HL-60/S4 (cell line): ENCODE data around the gene SLC36A1.

Experiments
- in situ Hi-C: fragments of 300-500 bp; cut with MboI; formaldehyde crosslinking; loops from 2 replicates; pipeline ENCODE4 v1.14.3; 2022; ENCODE audit warnings: low sequenced_read_pairs

Gene SLC36A1

GRCh38 chr5:151451626-151452520, 4.5 kb downstream of the SLC36A1 start:
- in situ Hi-C loops, result no loop called here

- in situ Hi-C loops, result no loop called here
Measured at GRCh38 chr5:151454166-151454565, 6.8 kb downstream of the SLC36A1 start.

GRCh38 chr5:151454889-151455288, 7.5 kb downstream of the SLC36A1 start:
- in situ Hi-C loops, result no loop called here

GRCh38 chr5:151456321-151456940, 9.0 kb downstream of the SLC36A1 start:
- in situ Hi-C loops, result no loop called here

- in situ Hi-C loops, result no loop called here
Measured at GRCh38 chr5:151458314-151458713, 10.9 kb downstream of the SLC36A1 start.

- in situ Hi-C loops, result no loop called here
Measured at GRCh38 chr5:151459680-151460324, 12.4 kb downstream of the SLC36A1 start.

- in situ Hi-C loops, result no loop called here
Measured at GRCh38 chr5:151461312-151461711, 13.9 kb downstream of the SLC36A1 start.

- in situ Hi-C loops, result no loop called here
Measured at GRCh38 chr5:151463137-151464029, 16.0 kb downstream of the SLC36A1 start.

- in situ Hi-C loops, result no loop called here
Measured at GRCh38 chr5:151464101-151464500, 16.7 kb downstream of the SLC36A1 start.

- in situ Hi-C loops, result no loop called here
Measured at GRCh38 chr5:151465476-151465875, 18.1 kb downstream of the SLC36A1 start.

GRCh38 chr5:151467576-151467975, 20.2 kb downstream of the SLC36A1 start:
- in situ Hi-C loops, result no loop called here

GRCh38 chr5:151469386-151469785, 22.0 kb downstream of the SLC36A1 start:
- in situ Hi-C loops, result no loop called here

GRCh38 chr5:151469992-151470391, 22.6 kb downstream of the SLC36A1 start:
- in situ Hi-C loops, result no loop called here

GRCh38 chr5:151470439-151470838, 23.0 kb downstream of the SLC36A1 start:
- in situ Hi-C loops, result no loop called here

GRCh38 chr5:151471276-151471675, 23.9 kb downstream of the SLC36A1 start:
- in situ Hi-C loops, result no loop called here

GRCh38 chr5:151474799-151475198, 27.4 kb downstream of the SLC36A1 start:
- in situ Hi-C loops, result no loop called here

- in situ Hi-C loops, result no loop called here
Measured at GRCh38 chr5:151475388-151475787, 28.0 kb downstream of the SLC36A1 start.

- in situ Hi-C loops, result no loop called here
Measured at GRCh38 chr5:151476016-151476415, 28.6 kb downstream of the SLC36A1 start.

GRCh38 chr5:151477101-151477500, 29.7 kb downstream of the SLC36A1 start:
- in situ Hi-C loops, result no loop called here

- in situ Hi-C loops, result no loop called here
Measured at GRCh38 chr5:151480384-151481293, 33.2 kb downstream of the SLC36A1 start.
